Large intestine (tissue), 3 donors: ENCODE results near the gene CDH18. TPM values are rescaled to one million over a fixed set of nuclear protein-coding genes. Genes with fewer than 3 reads are reported as not detected.

Source experiments
- DNase-seq, 2 donors: peaks; one replicate each; pipeline versions ENCODE4 v3.0.0 to v3.0.0-alpha.2; 2013
- H3K27ac ChIP-seq: one replicate; pipeline ENCODE4 v1.5.1; 2013; ENCODE audit warnings: low read length
- H3K27me3 ChIP-seq: 2 replicates; pipeline ENCODE4 v1.6.1; 2013; ENCODE audit warnings: low read length; ENCODE audit not compliant: control insufficient read depth, insufficient read depth
- H3K36me3 ChIP-seq: 2 replicates; pipeline ENCODE4 v1.6.1; 2013; ENCODE audit warnings: low read length; ENCODE audit not compliant: control insufficient read depth, insufficient read depth
- H3K4me1 ChIP-seq: one replicate; pipeline ENCODE4 v1.6.1; 2013; ENCODE audit warnings: low read length; ENCODE audit not compliant: control insufficient read depth, insufficient read depth
- H3K4me3 ChIP-seq: one replicate; pipeline ENCODE4 v1.5.1; 2013; ENCODE audit warnings: low read length
- H3K9me3 ChIP-seq: one replicate; pipeline ENCODE4 v1.6.1; 2013; ENCODE audit warnings: mild to moderate bottlenecking, low read depth, low read length, moderate library complexity; ENCODE audit not compliant: control insufficient read depth
- WGBS: methylation state at CpG from one replicate; pipeline ENCODE4 v1.1.5; 2013; ENCODE audit warnings: low lambda C conversion rate; ENCODE audit not compliant: insufficient coverage; 5-methylcytosine and 5-hydroxymethylcytosine counted together
- polyA plus RNA-seq: library from polyadenylated mRNA; unstranded; fragments of 120-200 nt; gene quantifications from one replicate; pipeline ENCODE4 v1.2.1, GENCODE V29; 2013

CDH18 gene
- polyA plus RNA-seq, 1 donor = 1.1 TPM

DNA sequence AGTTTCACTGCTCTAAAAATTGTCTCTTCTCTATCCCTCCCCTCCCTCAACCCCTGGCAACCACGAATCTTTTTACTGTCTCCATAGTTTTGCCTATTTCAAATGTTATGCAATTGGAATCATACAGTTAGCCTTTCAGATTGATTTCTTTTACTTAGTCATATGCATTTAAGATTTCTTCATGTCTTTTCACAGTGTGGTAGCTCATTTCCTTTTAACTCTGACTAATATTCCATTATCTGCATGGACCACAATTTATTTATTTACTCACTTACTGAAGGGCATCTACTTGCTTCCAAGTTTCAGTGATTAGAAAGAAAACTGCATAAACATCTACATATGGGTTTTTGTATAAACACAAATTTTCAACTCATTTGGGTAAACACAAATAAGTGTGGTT lies 372.3 kb downstream of the CDH18 start:
- Histone ChIP-seq H3K27me3 (no peaks in the 10 kb centered on the region), H3K36me3 (no peaks in the 10 kb centered on the region), H3K4me1 (no peaks in the 10 kb centered on the region), H3K27ac (no peak overlapping the region), H3K9me3 (no peaks in the 10 kb centered on the region), H3K4me3 (no peak overlapping the region)
- WGBS = 80% methylated on average over 1 of the region's 1 CpG
- DNase-seq = no peak

DNA sequence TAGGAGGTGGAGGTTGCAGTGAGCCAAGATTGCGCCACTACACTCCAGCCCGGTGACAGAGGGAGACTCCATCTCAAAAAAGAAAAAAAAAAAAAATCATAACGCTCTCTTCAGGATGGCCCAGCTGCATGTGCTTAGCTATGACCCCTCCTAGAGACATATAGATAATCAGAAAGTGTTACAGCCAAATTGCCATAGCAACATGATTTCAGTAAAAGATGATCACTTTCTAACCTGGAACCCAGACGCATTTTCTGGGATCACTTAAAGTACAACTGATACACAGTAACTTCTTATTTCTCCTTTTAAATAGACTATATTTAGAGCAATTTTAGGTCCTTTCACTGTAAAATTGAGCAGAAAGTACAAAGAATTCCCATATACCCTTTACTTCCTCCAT lies 372.9 kb downstream of the CDH18 start:
- 80% methylated on average over 1 of the region's 4 CpGs for WGBS
- H3K9me3 ChIP-seq = no peaks in the 10 kb centered on the region
- no peak overlapping the region for H3K27ac ChIP-seq
- DNase-seq = no peak
- H3K4me1 ChIP-seq = no peaks in the 10 kb centered on the region
- no peaks in the 10 kb centered on the region for H3K27me3 ChIP-seq
- H3K36me3 ChIP-seq = no peaks in the 10 kb centered on the region
- H3K4me3 ChIP-seq = no peak overlapping the region

DNA sequence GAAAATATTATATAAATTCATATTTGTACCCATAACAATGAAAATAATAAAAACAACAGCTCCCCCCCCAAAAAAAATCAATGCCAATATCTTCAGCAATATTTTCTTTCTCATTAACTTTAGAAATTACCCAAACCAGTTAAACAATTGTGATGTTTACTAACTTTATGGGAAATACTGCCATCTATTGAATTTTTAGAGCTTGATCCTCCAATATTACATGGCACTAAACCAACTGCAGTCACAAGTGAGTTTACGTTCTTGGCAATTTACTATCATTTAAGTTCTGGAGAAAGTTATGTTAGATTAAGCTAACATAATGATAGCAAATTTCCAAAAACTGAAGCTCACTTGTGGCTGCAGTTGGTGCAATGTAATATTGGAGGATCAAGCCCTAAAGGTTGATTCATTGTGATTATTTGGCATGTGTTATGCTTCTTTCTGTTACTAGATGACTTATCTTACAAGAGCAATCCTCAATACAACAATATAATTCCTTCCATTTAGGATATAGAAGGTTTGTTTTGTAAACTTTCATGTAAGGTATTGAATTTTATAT lies 379.5 kb downstream of the CDH18 start:
- H3K27me3 ChIP-seq = no peaks in the 10 kb centered on the region
- no peak overlapping the region for H3K27ac ChIP-seq
- H3K36me3 ChIP-seq = no peaks in the 10 kb centered on the region
- no peak for DNase-seq
- WGBS = 60% methylated on average over 1 of the region's 1 CpG
- H3K4me1 ChIP-seq = no peaks in the 10 kb centered on the region
- no peaks in the 10 kb centered on the region for H3K9me3 ChIP-seq
- no peak overlapping the region for H3K4me3 ChIP-seq

DNA sequence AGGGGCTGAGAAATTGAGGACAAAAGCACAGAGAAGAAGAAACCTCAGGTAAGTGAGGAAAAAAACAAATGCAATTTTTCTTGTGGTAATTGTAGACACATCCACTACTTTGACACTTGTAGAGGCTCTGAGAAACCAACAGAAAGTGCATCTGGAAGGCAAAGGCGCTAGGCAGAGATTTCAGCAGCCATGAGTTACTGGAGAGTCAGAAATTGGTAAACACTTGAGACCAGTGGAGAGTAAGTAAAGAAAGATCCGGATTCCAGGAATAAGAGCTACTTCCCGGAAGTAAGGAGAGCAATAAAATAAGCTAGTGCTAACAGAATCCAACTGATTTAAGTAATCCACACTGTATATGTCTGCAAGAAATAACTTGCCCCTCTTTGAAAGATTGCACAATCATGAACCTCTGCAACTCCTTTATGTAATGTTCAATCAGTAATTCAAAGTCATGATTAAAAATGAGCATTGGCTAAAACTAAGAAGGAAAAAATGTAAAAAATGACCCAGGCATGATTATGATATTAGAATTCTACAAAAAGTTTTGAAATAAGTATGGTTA lies 382.1 kb downstream of the CDH18 start:
- Histone ChIP-seq H3K9me3 (peaks cover 6% of the 10 kb centered on the region), H3K4me1 (no peaks in the 10 kb centered on the region), H3K27me3 (no peaks in the 10 kb centered on the region), H3K4me3 (no peak overlapping the region), H3K27ac (no peak overlapping the region), H3K36me3 (no peaks in the 10 kb centered on the region)
- DNase-seq = no peak
- 100% methylated on average over 2 of the region's 3 CpGs for WGBS

DNA sequence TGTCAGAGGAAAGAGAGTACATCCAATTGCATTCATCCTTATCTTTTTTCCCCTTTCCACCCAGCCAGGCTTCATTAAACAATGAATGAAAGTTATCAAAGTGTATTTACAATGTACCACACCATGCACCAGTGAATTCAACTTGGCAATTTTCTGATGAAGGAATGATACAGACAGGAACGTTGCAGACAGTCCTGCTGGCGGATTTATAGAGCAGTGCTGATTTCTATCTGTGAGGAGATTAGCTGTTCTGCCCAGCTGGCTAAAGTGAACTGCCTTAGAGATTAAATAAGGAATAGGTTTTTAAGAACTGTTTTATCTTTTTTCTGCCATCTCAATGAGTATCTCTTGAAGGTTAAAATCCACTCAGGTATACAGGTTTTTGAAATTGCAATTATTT lies 403.9 kb downstream of the CDH18 start:
- no peaks in the 10 kb centered on the region for H3K4me1 ChIP-seq
- H3K27ac ChIP-seq = no peak overlapping the region
- no peaks in the 10 kb centered on the region for H3K27me3 ChIP-seq
- WGBS = 38% methylated on average over 2 of the region's 2 CpGs
- DNase-seq = no peak
- H3K4me3 ChIP-seq = no peak overlapping the region
- H3K36me3 ChIP-seq = no peaks in the 10 kb centered on the region
- H3K9me3 ChIP-seq = no peaks in the 10 kb centered on the region

DNA sequence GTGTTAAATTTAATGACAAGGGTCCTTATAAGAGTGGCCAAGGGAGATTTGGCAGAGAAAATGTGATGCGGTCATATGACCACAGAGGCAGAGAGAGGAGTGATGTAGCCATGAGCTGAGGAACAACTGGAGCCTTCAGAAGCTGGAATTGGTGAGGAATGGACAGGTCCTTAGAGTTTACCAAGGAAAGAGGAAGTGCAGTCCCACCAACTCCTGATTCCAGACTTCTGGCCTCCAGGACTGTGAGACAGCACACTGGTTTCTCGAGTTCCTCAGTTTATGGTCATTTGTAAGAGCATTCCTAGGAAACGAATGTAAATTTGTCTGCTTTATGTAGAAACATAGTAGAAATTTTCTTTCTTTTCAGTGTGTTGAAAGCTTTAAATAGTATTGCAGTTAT lies 410.1 kb downstream of the CDH18 start:
- H3K27me3 ChIP-seq = no peaks in the 10 kb centered on the region
- no peak for DNase-seq
- no peaks in the 10 kb centered on the region for H3K9me3 ChIP-seq
- H3K27ac ChIP-seq = no peak overlapping the region
- no peaks in the 10 kb centered on the region for H3K36me3 ChIP-seq
- H3K4me1 ChIP-seq = no peaks in the 10 kb centered on the region
- H3K4me3 ChIP-seq = no peak overlapping the region
- WGBS = 81% methylated on average over 2 of the region's 3 CpGs

DNA sequence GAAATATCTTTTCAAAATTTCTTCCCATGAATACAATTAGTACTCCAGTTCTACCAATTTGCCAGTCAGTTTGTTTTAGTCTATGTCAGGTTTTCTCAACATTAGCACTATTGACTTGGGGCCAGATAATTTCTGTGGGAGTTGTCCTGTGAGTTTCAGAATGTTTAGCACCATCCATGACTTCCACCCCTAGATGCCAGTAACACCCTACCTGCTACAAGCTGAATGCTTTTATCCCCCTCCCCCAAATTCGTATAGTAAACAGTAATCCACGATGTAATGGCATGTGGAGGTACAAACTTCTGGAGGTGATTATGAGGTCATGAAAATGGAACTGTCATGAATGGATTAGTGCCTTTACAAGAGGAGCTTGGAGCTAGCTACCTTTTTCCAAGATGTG lies 420.0 kb downstream of the CDH18 start:
- no peaks in the 10 kb centered on the region for H3K36me3 ChIP-seq
- DNase-seq = no peak

DNA sequence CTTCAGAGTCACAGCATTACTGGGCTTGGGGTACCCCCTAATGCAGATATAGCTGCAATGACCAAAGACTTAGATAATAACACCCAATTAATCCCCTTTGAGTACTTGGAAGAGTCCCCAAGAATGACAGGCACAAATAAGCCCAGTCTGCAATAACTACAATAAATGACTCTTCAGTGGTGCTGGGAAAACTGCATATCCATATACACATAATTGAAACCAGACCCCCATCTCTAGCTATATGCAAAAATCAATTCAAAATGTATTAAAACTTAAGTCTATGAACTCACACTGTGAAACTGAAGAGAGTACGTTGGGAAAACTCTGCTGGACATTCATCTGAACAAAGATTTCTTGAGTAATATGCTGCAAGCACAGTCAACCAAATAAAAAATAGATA lies 422.5 kb downstream of the CDH18 start:
- no peak overlapping the region for H3K27ac ChIP-seq
- no peak overlapping the region for H3K4me3 ChIP-seq
- 90% methylated on average over 1 of the region's 1 CpG for WGBS
- H3K4me1 ChIP-seq = no peaks in the 10 kb centered on the region
- no peaks in the 10 kb centered on the region for H3K9me3 ChIP-seq
- DNase-seq = no peak
- no peaks in the 10 kb centered on the region for H3K36me3 ChIP-seq
- no peaks in the 10 kb centered on the region for H3K27me3 ChIP-seq

More for the DNA sequence above, 420.0 kb downstream of the CDH18 start:
- Histone ChIP-seq H3K27ac (no peak overlapping the region), H3K9me3 (no peaks in the 10 kb centered on the region), H3K27me3 (no peaks in the 10 kb centered on the region), H3K4me3 (no peak overlapping the region), H3K4me1 (no peaks in the 10 kb centered on the region)
- no CpG with 5 or more reads among the region's 2 CpGs for WGBS

DNA sequence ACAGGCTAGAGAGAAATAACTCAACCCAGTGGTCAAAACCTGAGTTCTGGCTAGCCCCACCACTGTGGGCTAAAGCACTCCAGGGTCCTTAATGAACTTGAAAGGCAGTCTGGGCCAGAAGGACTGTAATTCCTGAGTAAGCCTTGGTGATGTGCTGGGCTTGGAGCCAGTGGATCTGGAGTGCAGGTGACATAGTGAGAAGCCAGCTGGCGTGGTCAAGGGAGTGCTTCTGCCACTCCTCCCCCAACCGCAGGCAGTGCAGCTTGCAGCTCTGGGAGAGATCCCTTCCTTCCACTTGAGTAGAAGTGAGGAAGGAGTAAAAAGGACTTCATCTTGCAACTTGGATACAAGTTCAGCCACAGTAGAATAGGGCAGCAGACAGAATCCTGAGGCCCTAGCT lies 424.0 kb downstream of the CDH18 start:
- H3K4me1 ChIP-seq = no peaks in the 10 kb centered on the region
- no peaks in the 10 kb centered on the region for H3K36me3 ChIP-seq
- DNase-seq = no peak

DNA sequence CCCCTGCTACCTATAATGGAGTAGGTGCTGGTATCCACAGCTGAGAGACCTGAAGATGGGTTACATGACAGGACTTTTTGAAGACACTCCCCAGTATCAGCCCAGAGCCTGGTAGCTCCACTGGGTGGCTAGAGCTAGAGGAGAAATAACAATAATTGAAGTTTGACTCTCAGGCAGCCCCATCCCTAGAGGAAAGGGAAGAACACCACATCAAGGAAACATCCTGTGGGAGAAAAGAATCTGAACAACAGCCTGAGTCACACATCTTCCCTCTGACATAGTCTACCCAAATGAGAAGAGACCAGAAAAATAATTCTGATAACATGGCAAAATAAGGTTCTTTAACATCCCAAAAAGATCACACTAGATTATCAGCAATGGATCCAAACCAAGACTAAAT lies 432.1 kb downstream of the CDH18 start:
- Histone ChIP-seq H3K4me3 (no peak overlapping the region), H3K27me3 (no peaks in the 10 kb centered on the region), H3K4me1 (no peaks in the 10 kb centered on the region), H3K36me3 (no peaks in the 10 kb centered on the region), H3K9me3 (no peaks in the 10 kb centered on the region), H3K27ac (no peak overlapping the region)
- DNase-seq = no peak

More for the DNA sequence above, 424.0 kb downstream of the CDH18 start:
- Histone ChIP-seq H3K27ac (no peak overlapping the region), H3K9me3 (no peaks in the 10 kb centered on the region), H3K4me3 (no peak overlapping the region), H3K27me3 (no peaks in the 10 kb centered on the region)
- WGBS = no CpG with 5 or more reads among the region's 2 CpGs

DNA sequence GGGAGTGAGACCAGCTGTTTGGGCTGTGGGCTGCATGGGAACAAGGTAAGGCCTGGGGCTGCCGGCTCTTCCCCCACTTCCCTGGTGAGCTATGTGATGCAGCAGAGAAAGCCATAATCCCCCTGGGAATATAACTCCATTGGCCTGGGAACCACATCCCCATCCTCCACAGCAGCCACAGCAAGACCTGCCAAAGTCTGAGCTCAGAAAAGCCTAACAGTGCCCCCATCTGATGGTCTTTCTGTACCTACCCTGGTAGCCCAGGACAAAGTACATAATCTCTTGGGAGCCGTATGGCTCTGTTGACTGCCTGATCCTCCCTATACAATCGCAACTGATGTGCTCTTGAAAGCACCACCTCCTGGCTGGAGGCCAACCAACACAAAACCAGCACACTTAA lies 432.6 kb downstream of the CDH18 start:
- no peaks in the 10 kb centered on the region for H3K9me3 ChIP-seq
- WGBS = no CpG with 5 or more reads among the region's 3 CpGs
- H3K4me3 ChIP-seq = no peak overlapping the region
- no peaks in the 10 kb centered on the region for H3K36me3 ChIP-seq
- no peaks in the 10 kb centered on the region for H3K27me3 ChIP-seq
- no peak for DNase-seq
- no peaks in the 10 kb centered on the region for H3K4me1 ChIP-seq
- no peak overlapping the region for H3K27ac ChIP-seq
